BJ (cell line): ENCODE data around the gene ALX4. TPM values are rescaled to one million over a fixed set of nuclear protein-coding genes. Genes with fewer than 3 reads are reported as not detected.

Experiments used
- CTCF ChIA-PET: fragments of 350-600 bp; formaldehyde crosslinking; extraction: SDS; loops from one replicate; lab custom pipeline; 2021; ENCODE audit warnings: antibody characterized with exemption, inconsistent platforms; lab: Yijun Ruan, JAX
- POLR2A ChIA-PET: fragments of 300-600 bp; sonication (Branson Sonifier 250); formaldehyde crosslinking; extraction: SDS; loops from one replicate; lab custom pipeline; 2021; ENCODE audit warnings: antibody characterized with exemption; lab: Charles Lee
- DNase-seq: peaks from one replicate; pipeline ENCODE4 v3.0.0-alpha.2; 2011; ENCODE audit warnings: low read depth
- H3K27me3 ChIP-seq: 2 replicates; pipeline ENCODE4 v1.6.0; 2011; ENCODE audit warnings: low read length; ENCODE audit not compliant: control insufficient read depth, insufficient read depth
- H3K36me3 ChIP-seq: 2 replicates; pipeline ENCODE4 v1.5.1; 2011; ENCODE audit warnings: low read length; ENCODE audit not compliant: control insufficient read depth, insufficient read depth
- H3K4me3 ChIP-seq: 2 replicates; pipeline ENCODE4 v1.5.1; 2011; ENCODE audit warnings: low read depth, mild to moderate bottlenecking, control low read depth, low read length
- CTCF ChIP-seq: IDR thresholded peaks from 2 replicates; pipeline ENCODE4 v1.5.1; 2011; ENCODE audit warnings: low read depth, mild to moderate bottlenecking, control low read depth, inconsistent platforms, low read length, moderate library complexity; ENCODE audit not compliant: insufficient read depth
- polyA plus RNA-seq: library from polyadenylated mRNA; depleted of rRNA; stranded (reverse); fragments of >200 nt; gene quantifications from 2 replicates; pipeline ENCODE4 v1.2.3, GENCODE V29; 2011

Gene ALX4
- polyA plus RNA-seq, 1 experiment, result 2.2 TPM

DNA sequence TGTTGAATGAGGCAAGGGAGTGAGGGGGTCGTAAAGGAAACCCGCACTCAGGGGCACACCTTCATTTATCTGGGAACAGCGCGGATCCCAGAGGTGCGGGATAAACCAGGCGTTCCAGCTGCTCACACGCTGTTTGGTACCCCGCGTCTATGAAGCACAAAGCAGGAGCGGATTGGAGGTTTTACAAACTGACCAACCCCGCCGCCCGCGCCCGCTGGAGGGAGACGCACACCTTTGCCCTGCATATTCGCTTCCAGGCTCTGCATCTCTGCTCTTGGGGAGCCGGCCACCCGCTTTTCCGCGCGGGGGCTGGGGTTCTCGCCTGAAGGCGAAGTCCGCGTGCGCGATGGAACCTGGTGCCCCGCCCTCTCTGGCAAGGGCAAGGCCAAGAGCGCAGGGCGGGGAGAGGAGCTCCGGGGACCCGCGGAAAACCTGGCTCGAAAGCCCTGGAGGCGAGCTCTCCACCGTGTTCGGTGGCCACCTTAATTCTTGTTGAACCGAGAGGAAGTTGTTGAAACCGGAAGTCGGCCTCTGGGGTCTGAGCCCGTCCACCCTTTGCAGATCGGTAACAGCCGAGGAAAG is 6.8 kb upstream of the ALX4 start:
- Histone ChIP-seq H3K27me3 (peaks cover 41% of the 10 kb centered on the region), H3K36me3 (no peaks in the 10 kb centered on the region), H3K4me3 (peak overlapping the region; percentile 25)
- ChIA-PET CTCF (no interaction called here), POLR2A (no interaction called here)
- DNase-seq, result no peak
- no peak for TF ChIP-seq CTCF

- TF ChIP-seq CTCF, result peak; percentile 25; the same call in 1 of the 2 replicates
- Histone ChIP-seq H3K4me3 (peak overlapping the region; percentile 32), H3K27me3 (peaks cover 43% of the 10 kb centered on the region), H3K36me3 (no peaks in the 10 kb centered on the region)
- ChIA-PET CTCF (interaction anchor here (0.9 kb wide), 1 partner anchor 29 kb away, joined by 3 read pairs; no protein-coding TSS in a partner anchor), POLR2A (no interaction called here)
- no peak for DNase-seq
Measured at GRCh38 chr11:44315947-44316658, 6.2 kb upstream of the ALX4 start.

- Histone ChIP-seq H3K36me3 (no peaks in the 10 kb centered on the region), H3K27me3 (peaks cover 41% of the 10 kb centered on the region), H3K4me3 (no peak overlapping the region)
- no peak for DNase-seq
- ChIA-PET POLR2A (no interaction called here), CTCF (no interaction called here)
- TF ChIP-seq CTCF, result no peak
Measured at GRCh38 chr11:44314733-44315132, 4.8 kb upstream of the ALX4 start.

DNA sequence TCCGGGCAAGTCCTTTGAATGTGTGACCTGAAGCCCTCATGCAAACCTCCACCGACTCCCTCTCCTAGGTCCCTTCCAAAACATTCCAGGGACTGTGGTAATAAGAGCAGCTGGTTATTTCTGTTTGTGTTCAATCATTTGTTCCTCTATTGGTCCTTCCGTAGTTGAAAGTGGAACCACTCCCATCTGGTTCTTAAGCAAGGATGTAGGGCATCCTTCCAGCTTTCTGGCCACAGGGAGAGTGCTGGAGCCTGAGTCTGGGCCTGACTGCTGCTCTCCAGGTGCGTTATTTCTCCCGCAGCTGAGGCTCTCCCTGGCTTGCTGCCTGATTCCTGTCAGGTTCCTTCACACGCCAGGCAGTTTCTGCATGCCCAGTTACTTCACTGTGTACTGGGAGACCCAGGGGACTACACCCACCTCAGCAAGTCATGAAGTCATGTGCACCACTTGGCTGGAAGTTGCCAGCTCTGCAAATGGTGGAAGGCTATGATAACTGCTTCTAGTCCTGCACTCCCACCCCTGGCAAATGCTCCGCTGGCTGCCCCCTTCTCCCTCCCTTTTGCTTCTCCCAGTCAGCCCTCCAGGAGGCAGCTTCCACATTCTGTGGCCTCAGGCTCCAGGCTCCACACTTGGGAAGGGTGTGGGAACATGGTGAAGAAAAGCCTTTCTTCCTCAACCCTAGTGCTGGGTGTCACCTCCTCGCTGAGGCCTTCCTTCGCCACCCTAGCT is 4.0 kb upstream of the ALX4 start:
- POLR2A ChIA-PET, result no interaction called here
- DNase-seq, result no peak
- H3K36me3 ChIP-seq, result no peaks in the 10 kb centered on the region
- no peak for TF ChIP-seq CTCF
- no peak overlapping the region for H3K4me3 ChIP-seq
- CTCF ChIA-PET, result no interaction called here
- H3K27me3 ChIP-seq, result peaks cover 37% of the 10 kb centered on the region

GRCh38 chr11:44312876-44313275 is 2.9 kb upstream of the ALX4 start:
- Histone ChIP-seq H3K27me3 (peaks cover 38% of the 10 kb centered on the region), H3K36me3 (no peaks in the 10 kb centered on the region), H3K4me3 (no peak overlapping the region)
- no peak for TF ChIP-seq CTCF
- ChIA-PET POLR2A (no interaction called here), CTCF (no interaction called here)
- DNase-seq, result no peak
